NCI-H748 (cell line): ENCODE results near the gene NDUFAB1.
"Not testable (repeated sequence)": the region's sequence is repeated elsewhere in the genome, so short reads cannot be mapped to it uniquely, and the experiment has no call there.

Experiments used
- DNase-seq: peaks from one replicate; lab custom pipeline; 2025; ENCODE audit not compliant: unreplicated experiment; lab: John Stamatoyannopoulos, UW

NDUFAB1 gene

GRCh38 chr16:23556881-23557778 lies 39.0 kb downstream of the NDUFAB1 start, which contains the start of the genes EARS2 and UBFD1:
Gene EARS2 (minus strand): TSS chr16:23557350. CDS start chr16:23557343, 7 bp downstream.
Gene UBFD1 (plus strand): TSS chr16:23557727. CDS start chr16:23557743, 16 bp downstream.
- DNase-seq, result peak; percentile 99

DNA sequence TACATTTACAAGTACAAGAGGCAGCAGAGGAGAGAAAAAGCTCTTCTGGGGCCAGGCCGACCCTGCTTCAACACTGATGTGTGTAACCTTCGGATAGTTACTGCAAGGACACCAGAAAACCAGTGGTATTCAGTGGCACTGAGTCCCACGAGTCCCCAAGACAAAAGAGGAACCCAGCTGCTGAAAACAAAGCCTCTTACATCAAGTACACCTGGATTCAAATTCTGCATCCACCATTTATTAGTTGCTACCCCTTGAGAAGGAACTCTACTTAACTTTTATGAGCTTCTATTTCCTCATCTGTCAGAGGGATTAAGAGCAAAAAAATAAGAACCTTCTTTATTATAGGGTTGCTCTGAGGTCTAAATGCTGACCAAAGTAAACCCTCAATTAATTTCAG lies 41.6 kb downstream of the NDUFAB1 start:
- DNase-seq, result no peak

DNA sequence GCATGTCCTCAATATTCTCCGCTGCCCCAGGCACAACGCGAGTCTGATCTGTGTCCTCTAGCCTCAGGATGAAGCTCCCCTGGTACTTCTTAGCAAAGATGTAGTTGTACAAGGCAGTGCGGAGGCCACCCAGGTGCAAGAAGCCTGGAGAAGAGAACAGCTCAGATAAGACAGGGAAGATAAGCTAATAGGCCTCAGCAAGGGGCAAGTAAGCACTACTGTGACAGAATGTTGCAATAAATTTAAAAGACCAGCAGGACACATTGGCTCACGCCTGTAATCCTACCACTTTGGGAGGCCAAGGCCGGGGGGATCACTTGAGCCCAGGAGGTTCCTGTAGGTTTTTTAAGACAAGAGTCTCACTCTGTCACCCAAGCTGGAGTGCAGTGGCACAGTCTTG lies 44.0 kb downstream of the NDUFAB1 start:
- no peak for DNase-seq

DNA sequence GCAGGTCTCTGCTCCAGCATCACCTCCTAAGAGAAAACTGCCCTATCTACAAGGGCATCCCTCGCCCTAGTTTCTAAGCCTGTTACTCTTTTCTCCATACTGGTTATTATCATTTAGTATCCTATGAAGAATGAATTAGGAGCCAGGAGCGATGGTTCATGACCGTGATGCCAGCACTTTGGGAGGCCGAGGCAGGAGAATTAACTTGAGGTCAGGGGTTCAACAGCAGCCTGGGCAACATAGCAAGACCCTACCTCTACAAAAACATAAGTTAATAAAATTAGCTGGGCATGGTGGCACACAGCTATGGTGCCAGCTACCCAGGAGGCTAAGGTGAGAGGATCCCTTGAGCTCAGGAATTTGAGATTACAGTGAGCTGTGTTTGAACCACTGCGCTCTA lies 46.2 kb downstream of the NDUFAB1 start:
- no peak for DNase-seq

DNA sequence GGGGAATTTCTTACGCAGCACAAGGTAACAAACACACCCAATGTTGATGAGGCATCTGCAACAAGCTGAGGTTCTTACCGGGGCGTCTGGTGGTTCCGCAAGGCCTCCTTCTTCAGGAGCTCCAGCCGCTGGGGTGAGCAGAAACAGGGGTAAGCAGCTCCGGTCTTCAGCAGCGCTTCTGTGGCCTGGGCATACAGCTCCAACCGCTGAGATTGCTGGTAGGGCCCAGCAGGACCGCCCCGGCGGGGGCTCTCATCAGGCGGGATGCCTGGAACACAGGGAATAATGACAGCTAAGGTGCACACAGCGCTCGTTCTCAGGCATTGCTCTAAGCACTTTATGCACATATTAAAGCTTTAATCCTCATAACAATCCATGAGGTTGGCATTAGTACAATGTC lies 51.7 kb downstream of the NDUFAB1 start:
- DNase-seq, result no peak

GRCh38 chr16:23540817-23541178 lies 55.3 kb downstream of the NDUFAB1 start:
- DNase-seq, result not testable (repeated sequence)

- DNase-seq, result no peak
Measured at GRCh38 chr16:23539984-23540816, 55.9 kb downstream of the NDUFAB1 start.

- DNase-seq, result no peak
Measured at GRCh38 chr16:23538919-23539278, 57.2 kb downstream of the NDUFAB1 start.

GRCh38 chr16:23537390-23537789 lies 58.7 kb downstream of the NDUFAB1 start:
- no peak for DNase-seq

GRCh38 chr16:23535901-23536300 lies 60.2 kb downstream of the NDUFAB1 start:
- no peak for DNase-seq

GRCh38 chr16:23534868-23535860 lies 61.0 kb downstream of the NDUFAB1 start:
- DNase-seq, result no peak

DNA sequence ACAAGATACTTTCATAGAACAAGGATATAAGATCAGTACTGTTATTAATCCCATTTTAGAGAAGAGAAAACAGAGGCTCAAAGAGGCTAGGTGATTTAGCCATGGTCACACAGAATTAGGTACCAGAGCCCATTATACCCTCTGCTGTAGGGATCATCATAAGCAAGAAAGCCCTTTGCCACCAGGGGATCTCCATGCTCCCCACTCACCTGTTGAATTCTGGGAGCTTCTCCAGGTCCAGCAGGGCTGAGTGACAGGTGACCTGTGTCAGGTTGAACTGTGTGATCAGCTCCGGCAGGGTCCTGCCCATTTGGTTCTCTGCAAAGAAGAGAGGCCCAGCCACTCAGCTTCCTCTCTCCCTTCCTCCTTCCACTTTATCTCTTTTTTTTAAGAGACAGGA lies 63.7 kb downstream of the NDUFAB1 start:
- no peak for DNase-seq
